ENCODE measurements around the gene SUSD3.

SUSD3 gene

DNA sequence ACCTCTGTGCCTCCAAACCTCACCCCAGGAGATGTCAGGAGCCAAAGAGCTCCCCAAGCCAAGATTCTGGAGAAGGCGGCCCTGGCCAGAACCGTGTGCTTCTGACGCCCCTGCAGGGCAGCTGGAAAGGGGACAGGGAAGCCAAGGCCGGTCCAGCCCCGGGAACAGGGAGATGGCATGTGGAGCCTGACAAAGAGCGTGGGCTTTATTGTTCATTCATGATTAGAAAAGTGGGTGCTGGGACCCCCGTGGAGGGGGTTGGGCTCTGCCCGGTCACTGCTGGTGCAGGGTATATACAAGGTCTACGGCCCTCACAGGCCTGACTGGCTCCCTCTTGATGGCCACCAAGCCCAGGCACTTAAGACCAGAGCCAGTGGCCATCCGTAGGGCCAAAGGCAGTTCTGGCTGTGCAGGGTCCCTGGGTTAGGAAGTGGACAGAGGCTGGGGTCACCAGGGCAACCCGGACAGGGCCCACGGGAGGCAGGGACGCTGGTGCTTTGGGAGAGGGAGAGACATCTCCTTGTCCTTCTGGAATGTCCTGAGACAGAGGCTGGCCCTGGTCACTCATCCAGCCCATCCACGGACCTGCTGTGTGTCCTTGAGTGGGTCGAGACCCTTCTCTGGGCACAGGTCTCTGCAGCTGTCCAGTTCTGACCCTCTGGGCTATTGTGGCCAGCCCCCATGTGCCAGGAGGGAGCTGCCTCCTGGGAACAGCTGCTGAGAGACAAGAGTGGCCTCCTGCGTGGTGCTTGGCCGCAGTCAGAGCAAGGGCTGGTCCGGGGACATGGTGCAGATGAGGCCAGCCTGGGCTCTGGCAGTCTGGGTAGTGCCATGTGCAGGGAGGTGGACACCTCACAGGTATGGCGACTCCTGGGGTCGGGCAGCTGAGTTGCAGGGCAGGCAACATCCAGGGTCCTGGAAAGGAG is 63.1 kb downstream of the SUSD3 start:
- no peak for DNase-seq

DNA sequence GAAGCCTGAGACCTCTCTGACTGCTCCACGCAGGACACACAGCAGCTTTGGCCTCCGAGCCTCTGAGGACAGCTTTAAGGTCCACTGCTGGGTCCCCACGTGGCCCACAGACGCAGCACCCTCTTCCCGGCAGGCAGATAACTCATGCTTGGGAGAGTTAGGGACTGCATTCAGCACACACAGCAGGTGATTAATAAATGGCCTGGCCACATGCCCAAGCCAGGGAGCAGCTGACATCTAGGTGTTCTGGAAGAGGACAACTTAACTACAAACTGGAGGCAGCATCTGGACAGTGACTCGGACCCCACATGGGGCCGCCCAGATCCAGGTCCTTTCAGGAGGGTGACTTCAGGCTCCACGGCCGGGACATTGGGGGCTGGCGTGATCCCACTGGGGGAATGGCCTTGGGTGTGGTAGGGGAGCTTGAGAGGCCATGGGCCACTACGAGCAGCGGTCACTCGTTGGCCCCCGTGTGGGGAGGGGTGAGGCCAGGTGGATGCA is 64.3 kb downstream of the SUSD3 start:
- DNase-seq: no peak

DNA sequence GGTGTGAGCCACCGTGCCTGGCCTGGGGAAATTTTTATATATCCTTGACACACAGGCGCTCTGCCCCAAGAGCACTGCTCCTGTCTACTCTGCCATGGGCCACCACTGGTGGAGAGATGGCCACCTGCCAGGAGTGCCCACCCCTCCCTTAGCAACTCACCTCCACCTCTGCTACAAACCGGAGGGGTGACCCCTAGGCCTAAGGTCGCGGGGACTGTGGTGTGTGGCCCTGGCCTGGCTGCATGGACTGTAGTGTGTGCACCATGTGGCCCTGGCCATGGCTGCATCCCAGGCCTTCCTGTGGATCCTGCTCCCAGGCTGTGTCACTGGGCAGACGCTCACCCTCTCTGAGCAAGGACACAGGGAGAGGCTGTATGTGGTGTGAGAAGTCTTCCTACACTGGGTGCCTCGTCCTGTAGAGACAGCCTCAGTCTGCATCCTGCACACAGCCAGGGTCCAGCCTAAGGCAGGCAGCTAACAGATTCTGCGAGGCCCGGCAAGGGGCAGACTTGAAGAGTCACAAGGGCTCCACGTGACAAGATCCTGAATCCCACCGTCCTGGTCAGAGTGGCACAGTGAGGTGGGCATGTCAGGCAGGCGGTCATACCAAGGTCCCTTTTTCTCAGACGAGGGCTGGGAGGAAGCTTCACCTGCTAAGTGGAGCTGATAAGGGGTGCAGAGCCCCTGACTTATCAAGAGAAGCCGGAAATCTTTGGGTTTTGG is 65.2 kb downstream of the SUSD3 start:
- no peak for DNase-seq

DNA sequence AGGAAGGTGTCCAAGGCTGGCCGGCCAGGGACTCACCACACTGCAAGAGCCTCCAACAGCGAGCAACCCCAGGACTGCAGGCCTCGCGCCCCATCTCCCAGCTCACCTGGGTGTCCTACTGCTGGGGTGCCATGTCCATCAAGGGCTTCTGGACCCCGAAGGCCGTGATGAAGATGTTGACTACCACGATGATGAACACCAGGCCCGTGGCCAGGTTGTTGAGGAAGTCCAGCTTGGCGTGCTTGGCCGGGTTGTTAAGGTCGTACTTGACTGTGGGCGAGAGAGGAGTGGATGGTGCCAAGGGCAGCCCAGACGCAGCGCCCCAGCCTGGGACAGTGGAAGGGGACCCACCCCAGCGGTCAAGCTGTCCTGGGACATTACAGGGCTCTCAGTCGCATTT is 66.3 kb downstream of the SUSD3 start:
- DNase-seq: no peak

DNA sequence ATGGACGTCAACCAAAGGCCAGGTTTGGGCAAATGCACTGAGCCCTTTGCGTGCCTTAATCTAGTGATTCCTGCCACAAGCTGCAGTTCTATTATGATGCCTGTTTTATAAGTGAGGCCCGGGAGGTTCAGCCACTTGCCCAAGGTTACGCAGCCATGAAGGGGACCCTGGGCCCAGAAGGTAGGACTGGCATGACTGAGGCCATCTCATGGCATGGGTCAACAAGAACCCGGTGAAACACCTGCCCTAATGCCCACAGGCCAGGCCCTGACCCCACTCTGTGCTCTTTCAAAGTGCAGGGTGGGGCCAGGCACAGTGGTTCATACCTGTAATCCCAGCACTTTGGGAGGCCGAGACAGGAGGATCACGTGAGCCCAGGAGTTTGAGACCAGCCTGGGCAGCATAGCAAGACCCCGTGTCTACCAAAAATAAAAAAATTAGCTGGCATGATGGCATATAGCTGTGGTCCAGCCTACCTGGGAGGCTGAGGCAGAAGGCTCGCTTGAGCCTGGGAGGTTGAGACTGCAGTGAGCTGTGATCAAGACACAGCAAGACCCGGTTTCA is 66.9 kb downstream of the SUSD3 start:
- no peak for DNase-seq

DNA sequence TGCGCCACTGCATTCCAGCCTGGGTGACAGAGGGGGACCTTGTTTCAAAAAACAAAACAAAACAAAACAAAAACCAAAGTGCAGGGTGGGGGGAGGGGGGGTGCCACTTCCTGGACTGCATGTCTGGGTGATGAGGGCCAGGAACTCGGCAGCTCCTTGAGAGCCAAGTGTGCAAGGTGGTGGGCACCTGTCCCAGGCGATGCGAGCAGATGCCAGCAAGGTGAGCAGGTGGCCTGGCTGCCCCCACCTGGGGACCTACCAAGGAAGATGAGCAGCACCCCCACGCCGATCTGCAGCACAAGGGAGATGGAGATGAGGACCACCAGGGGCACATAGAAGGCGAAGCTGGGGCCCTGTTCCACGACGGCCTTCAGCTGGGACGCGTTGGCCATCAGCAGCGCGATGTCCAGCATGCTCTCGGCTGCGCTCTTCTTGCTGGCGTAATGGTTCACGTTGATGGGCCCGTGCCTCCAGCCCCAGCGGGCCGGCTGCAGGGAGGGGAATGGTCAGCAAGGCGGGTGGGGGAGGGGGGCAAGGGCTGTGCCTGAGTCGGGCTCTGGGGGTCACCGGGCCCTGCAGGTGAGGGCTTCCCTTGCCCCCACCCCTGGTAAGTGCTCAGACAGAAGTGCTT is 67.8 kb downstream of the SUSD3 start:
- DNase-seq: no peak

DNA sequence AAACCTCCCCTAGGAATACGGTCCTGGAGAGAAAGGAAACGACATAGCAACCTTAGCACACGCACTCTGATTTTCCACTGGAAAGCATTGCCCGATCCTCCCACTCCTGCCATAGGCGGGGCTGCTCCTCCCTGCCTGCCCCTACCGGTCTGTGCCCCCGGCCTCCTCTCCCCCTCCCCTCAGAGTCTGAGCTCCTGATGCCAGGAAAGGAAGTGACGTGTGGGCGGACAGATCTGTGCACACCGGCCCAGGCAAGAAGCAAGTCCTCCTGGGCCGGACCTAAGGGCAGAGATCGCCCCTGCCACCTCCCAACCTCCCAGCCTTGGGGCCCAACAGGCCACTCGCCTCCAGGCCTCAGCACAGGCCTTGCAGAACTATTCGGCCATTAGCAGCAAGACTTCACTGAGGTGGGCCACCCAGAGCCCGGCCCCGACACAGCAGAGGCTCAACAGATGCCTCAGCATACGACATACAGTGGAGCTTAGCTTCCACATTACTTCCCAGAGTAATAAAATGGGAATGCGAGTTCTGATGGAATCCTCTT is 68.4 kb downstream of the SUSD3 start:
- peak in 6 of 51 donors; percentile 19 to 40 (median 24) for DNase-seq

DNA sequence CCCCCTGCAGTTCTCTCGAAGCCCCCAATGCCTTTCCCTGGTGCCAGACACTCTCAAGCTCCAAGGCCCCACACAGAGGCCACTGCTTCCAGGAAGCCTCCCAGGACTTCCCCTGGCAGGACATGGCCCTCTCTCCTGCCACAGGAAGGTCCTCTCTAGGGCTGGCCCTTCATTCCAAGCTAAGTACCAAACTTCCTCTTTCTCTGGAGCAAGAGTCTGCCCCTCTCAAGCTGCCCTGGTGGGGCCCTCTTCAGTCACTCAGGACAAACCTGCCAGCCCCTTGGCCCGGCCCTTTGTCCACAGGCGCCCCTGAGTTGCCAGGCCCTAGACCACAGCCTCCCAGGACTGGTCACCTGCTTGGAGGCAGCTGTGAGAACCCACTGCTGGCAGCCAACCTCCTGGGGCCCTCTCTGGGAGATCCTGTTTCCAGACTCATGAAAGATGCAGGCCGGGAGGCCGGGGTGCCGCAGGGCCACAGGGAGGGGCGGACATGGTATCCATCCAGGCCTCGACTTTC is 69.0 kb downstream of the SUSD3 start:
- DNase-seq: peak in 35 of 51 donors; percentile 22 to 86 (median 62)

DNA sequence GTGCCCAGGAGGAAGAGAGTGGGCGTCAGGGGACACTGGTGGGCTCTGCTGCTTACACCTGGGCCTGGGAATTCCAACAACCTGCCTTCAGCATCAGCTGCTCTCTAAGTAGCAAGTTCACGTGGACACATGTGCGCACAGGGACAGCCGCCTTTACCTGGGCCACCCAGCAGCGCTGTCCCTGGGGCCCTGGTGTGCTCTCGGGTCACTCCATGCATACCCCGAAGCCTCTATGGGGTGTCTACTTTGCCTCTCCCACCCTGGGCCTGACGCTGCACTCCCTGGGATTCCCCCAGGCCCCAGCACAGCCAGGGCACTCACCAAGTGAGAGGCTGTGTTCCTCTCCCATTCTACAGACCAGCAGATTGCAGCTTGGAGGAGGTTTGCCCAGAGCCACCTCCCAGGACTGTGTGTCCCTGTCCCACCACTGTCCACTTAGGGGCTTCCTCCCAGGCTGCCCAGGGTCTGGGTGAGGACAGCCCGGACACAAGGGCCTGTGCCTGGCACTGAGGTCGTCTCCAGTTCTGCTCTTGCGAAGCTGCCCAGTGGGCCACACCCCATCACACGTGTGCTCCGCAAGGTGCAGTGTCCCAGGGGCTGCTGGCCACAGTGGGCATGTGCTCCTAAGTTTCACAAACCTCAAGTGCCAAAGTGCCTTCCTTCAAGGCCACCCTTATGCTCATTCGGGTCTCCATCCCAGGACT is 69.7 kb downstream of the SUSD3 start:
- DNase-seq: no peak

DNA sequence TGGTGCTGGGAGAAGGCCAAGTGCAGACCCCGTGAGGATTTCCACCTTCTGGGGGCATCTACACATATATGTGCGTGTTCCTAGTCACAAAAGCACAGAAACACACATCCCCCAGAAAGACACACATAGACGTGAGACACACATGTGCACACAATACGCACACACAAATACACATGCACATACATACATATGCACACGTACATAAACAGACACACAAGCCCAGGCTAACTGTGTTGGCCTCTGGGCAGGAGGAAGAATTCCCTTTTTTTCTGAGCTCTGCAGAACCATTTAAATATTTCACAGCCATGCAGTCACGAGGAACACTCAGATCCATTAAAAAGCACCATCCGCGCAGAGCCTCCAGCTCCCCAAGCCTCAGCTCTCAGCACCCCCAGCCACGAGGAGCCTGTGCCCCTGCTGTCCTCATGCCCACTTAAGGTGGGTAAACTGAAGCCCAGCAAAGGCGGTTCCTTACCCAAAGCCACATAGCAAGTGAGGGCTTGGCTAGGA is 70.3 kb downstream of the SUSD3 start:
- DNase-seq: no peak

DNA sequence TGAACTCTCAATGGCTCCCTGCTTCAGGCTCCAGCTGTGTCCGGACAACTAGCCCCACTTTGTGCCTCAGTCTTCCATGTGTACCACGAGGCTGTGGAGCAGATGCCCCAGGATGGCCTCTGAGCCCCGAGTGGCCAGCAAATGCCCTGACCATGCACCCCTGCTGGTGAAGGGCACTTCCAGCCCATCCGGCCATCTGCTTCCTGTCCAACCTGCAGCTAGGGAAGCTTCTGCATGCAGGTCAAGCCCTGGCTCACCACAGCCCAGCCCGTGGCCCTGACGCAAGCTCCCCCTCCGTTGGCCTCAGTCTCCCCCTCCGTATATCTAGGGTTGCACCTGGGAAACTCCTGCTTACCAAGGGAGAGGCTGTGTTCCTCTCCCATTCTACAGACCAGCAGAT is 70.8 kb downstream of the SUSD3 start:
- DNase-seq: peak in 23 of 51 donors; percentile 6 to 59 (median 35)

DNA sequence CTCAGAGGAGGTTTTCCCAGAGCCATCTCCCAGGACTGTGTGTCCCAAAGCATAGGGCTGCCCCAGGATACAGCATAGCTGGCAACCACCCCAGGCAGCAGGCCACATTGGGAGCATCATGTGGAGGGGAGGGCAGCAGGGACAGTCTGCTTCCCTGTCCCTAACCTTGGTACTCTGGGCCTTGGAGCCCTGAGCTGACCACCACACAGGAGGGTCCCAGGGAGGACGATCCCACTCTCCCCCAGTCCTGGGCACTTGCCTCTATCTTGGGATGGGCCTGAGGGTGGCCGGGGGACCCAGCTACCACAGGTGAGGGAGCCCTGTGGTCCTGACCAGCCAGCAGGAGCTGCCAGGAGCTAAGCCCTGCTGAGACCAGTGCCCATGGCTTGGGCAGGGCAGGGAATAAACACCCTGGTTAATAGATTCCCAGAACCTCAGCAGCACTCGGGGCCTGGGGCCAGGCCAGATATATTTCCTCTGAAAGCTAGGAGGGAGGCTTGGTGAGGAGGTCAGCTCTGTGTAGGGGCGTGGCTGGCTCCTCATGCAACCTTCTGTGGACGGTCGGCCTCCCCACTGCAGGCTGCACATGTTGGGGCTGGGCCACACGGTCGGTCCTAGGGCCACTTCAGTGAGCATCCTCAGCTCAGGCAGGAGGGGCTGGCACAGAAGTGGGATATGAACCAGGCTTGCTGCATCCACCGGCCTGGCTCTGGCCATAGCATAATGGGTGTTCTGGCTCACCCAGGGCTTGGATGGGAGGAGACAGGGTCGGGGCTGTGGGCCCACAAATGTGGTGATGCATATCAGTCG is 71.4 kb downstream of the SUSD3 start:
- no peak for DNase-seq

DNA sequence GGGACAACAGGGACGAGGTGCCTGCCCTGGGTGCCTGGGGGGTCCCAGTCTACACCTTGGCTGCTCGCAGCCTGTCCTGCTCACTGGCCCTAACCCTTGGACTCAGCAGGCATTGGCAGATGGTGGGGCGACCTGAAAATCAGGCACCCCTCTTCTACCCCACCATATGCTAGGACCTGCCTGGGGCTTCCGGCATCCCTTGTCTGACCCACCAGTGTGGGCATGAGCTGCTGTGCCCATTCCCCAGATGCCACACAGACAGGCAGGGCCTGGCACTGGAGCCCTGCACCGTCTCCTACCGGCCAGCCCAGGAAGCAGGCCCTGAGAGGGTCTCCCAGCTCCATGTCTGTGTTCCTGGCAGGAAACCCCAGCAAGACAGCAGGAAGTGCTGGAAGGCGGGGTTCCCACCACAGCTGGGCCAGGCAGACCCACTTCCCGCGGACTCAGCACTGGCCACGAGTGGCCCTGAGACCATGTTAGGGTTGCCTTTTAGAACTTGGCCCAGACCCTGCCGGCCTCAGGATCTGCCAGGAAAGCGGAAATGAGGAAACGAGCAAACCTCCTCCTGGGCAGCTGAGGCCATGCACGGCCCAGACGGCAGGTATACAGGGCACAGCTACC is 72.5 kb downstream of the SUSD3 start:
- peak in 8 of 51 donors; percentile 13 to 45 (median 23) for DNase-seq

DNA sequence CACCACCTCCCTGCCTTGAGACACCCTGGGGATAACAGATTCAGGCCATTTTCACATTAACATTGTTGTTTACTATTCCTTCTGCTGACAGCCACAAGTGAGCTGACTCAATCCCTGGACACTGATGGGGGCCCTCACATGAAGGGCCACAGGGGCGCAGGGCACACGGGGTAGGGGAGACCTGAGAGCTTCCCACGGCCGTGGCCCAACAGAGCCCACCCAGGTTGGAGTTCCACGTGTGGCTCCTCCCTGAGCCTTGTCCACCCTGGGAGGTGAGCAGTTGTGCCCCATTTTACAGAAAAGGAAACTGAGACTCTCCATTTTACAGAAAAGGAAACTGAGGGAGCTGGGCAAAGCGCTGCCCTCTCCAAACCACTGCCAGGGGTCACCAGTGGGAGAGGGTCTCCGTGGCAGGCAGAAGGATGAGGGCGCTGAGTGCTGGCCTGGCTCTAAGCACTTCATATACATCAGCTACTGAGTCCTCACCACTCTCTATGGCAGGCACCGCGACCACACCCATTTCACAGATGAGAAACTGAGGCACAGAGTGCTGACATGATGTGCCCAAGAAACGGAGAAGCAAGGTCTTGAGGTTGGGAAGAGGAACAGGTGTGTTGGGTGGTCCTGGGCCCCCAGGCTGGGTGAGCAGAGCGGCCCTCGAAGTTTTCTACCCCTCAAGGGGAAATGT is 73.2 kb downstream of the SUSD3 start:
- DNase-seq: no peak

DNA sequence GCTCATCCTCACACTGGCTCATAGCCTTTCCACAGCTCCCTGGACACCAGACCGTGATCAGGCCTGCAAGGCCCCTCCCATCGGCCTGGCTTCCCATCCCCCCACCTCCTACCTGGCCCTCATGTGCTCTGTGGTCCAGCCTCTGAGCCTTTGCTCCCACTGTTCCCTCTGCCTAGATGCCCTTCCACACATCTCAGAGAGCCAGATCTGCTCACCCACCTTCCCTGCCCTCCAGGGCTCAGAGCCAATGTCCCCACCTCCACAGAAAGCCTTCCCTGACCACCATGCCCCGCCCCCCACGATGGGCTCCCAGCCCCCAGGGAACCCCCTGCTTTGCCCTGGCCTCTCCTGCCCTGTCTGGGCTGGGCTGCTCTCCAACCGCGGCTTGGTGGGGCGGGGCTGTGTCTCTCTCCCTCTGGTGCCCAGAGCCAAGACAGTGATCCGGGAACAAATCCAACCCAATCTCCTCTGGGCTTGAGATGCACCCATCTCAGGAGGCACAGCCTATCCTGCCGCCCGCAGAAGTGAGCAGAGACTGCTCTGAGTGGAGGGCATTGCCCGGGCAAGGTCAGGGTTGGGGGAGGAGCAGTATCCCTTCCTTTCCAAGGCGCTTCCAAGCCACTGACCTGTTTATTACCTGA is 73.9 kb downstream of the SUSD3 start:
- peak in 32 of 51 donors; percentile 16 to 75 (median 52) for DNase-seq

DNA sequence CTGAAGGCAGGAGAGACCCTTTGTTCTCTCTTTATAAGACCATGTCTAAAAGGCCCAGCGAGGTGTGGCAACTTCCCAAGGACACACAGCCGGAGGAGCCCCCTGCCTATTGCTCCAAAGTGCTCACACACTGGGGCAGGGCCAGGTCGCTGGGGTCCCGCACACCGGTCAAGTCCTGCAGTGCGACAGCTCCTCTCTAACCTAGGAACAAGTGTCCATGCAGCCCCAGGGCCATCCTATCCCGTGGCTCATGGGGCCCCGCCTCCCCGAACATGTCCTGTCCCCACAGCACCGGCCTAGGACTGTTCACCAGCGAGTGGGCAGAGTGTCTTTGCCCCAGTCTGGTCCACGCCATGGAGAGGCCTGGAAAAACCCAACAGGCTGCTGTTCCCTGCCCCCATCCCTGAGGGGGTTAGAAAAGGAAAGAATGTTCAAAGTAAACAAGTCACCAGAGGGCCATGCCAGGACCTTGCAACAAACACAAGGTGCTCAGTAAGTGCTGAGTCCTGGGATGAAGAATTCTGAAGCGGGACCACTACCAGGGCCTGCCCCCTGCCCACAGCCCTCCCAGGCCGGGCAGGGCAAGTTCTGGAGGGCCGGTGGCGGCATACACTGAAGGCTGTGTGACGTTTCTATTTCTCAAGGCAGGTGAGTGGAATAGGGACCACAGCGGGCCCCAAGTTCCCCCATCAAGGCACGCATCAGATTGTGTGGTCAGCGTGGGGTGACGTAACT is 74.6 kb downstream of the SUSD3 start:
- peak in 20 of 51 donors; percentile 7 to 74 (median 48) for DNase-seq

DNA sequence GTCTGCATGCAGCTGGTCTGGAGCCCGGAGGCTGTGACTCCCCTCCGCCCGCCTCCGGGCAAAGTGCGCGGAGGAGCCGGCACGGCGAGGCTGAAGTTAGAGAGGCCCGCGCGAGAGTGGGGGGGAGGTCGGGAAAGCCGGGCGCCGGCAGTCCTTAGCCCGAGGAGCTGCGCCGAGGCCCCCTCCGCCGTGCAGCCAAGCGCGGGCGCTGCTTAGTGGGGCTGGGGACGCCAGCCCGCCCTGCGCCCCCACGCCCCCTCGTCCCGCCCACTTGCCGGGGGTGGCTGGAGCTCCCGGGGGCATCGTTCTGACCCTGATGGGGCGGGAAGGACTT is 75.1 kb downstream of the SUSD3 start:
- peak in 34 of 51 donors; percentile 34 to 85 (median 64) for DNase-seq
